ENCODE data around the gene ZBTB20.

- no peak for TF ChIP-seq YY1 (IDR thresholded peaks at IDR 0.05)
- TF ChIP-seq, protein P1, sequence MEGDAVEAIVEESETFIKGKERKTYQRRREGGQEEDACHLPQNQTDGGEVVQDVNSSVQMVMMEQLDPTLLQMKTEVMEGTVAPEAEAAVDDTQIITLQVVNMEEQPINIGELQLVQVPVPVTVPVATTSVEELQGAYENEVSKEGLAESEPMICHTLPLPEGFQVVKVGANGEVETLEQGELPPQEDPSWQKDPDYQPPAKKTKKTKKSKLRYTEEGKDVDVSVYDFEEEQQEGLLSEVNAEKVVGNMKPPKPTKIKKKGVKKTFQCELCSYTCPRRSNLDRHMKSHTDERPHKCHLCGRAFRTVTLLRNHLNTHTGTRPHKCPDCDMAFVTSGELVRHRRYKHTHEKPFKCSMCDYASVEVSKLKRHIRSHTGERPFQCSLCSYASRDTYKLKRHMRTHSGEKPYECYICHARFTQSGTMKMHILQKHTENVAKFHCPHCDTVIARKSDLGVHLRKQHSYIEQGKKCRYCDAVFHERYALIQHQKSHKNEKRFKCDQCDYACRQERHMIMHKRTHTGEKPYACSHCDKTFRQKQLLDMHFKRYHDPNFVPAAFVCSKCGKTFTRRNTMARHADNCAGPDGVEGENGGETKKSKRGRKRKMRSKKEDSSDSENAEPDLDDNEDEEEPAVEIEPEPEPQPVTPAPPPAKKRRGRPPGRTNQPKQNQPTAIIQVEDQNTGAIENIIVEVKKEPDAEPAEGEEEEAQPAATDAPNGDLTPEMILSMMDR (IDR thresholded peaks at IDR 0.05; ENCODE audit: low read depth, low read length, missing input control): no peak
- TF ChIP-seq, protein P2, sequence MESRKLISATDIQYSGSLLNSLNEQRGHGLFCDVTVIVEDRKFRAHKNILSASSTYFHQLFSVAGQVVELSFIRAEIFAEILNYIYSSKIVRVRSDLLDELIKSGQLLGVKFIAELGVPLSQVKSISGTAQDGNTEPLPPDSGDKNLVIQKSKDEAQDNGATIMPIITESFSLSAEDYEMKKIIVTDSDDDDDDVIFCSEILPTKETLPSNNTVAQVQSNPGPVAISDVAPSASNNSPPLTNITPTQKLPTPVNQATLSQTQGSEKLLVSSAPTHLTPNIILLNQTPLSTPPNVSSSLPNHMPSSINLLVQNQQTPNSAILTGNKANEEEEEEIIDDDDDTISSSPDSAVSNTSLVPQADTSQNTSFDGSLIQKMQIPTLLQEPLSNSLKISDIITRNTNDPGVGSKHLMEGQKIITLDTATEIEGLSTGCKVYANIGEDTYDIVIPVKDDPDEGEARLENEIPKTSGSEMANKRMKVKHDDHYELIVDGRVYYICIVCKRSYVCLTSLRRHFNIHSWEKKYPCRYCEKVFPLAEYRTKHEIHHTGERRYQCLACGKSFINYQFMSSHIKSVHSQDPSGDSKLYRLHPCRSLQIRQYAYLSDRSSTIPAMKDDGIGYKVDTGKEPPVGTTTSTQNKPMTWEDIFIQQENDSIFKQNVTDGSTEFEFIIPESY (IDR thresholded peaks at IDR 0.05): no peak
- no peak for TF ChIP-seq TAF1 (conservative IDR thresholded peaks at IDR 0.05)
- no peak for TF ChIP-seq RAD21 (IDR thresholded peaks at IDR 0.05)
- TF ChIP-seq, protein P3, sequence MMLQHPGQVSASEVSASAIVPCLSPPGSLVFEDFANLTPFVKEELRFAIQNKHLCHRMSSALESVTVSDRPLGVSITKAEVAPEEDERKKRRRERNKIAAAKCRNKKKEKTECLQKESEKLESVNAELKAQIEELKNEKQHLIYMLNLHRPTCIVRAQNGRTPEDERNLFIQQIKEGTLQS (IDR thresholded peaks at IDR 0.05): no peak
- TF ChIP-seq HNF4A (conservative IDR thresholded peaks at IDR 0.05): no peak
- no peak for TF ChIP-seq GABPA (IDR thresholded peaks at IDR 0.05 in 1 of 2, conservative IDR thresholded peaks at IDR 0.05 in 1 of 2)
- TF ChIP-seq SP1 (IDR thresholded peaks at IDR 0.05): no peak
These were observed 280.7 kb downstream of the ZBTB20 start for GRCh38 chr3:114866430-114866829.

All from liver (tissue), 3 donors.